Measurements from ENCODE around the gene CKS1B. TPM values are rescaled to one million over a fixed set of nuclear protein-coding genes. Genes with fewer than 3 reads are reported as not detected.

Gene CKS1B
- total and polyA plus RNA-seq, 9 of the 15 experiments (the other 6 are each of a cell fraction or from before 2014, with no cell fraction given): 215 to 1,103 (median 460) TPM

DNA sequence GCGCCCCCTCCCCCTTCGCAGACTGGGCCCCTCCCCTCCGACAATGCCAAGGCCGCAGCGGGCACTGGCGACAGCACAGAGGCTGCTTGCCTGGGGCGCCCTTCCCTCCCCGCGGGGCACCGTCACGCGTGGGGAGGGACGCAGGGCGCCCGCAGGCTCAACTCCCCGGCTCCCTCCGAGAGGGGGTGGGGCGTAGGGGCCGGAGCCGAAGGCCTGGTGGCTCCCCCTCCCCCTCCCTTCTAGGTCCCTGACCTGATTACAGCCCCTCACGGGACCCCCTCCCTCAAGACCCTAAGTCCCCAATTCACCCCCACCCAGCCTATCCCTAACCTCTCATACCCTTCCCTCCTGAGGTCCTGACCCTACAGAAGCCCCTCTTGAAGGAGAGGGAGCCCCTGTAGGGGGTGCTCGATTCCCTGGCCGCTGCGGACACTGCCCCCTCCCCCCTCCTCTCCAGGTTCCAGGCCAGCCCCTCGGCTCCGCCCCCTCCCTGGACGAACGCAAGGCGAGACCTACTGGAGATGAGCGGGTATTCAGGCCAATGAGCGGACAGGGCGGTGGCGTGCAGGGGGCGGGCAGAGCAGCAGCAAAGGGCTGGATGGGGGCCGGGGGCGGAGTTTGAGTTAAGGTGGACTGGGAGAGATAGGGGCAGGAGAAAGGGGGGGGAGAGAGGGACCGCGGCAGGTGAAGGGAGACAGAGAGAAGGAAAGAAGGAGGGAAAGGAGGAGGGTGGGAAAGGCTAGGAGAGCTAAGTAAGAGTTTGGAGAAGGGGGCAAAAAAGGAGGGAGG is 27.4 kb downstream of the CKS1B start (continued):
- TF ChIP-seq ZNF324 (CRISPR knock-in tag; IDR thresholded peaks at IDR 0.05) (no peak), JUNB (CRISPR knock-in tag; conservative IDR thresholded peaks at IDR 0.05) (no peak), CEBPB (tag; IDR thresholded peaks at IDR 0.05) (no peak), ZFP36 (IDR thresholded peaks at IDR 0.05; ENCODE audit: low read depth, low read length, partially characterized antibody) (no peak), POLR2A (conservative IDR thresholded peaks at IDR 0.05) (0 out of 2 replicates have a peak, but pooled peaks have one; percentile 56), ZNF780A (CRISPR knock-in tag; IDR thresholded peaks at IDR 0.05) (no peak), ZC3H4 (CRISPR knock-in tag; IDR thresholded peaks at IDR 0.05; ENCODE audit: borderline replicate concordance) (no peak), ZNF282 (CRISPR knock-in tag; IDR thresholded peaks at IDR 0.05) (no peak), ZZZ3 (IDR thresholded peaks at IDR 0.05) (no peak), TRIM28 (IDR thresholded peaks at IDR 0.05) (no peak), FOXA3 (CRISPR knock-in tag; conservative IDR thresholded peaks at IDR 0.05 in 1 of 2, IDR thresholded peaks at IDR 0.05 in 1 of 2) (no peak), GATAD2B (IDR thresholded peaks at IDR 0.05; ENCODE audit: borderline replicate concordance) (peak; percentile 99), CCNT2 (IDR thresholded peaks at IDR 0.05; ENCODE audit: borderline replicate concordance, extremely low read depth, insufficient read length, low read depth, low read length) (no peak), ZNF41 (CRISPR knock-in tag; conservative IDR thresholded peaks at IDR 0.05) (no peak), MAFK (IDR thresholded peaks at IDR 0.05; ENCODE audit: low read length) (0 out of 2 replicates have a peak, but pooled peaks have one; percentile 14), CHD2 (IDR thresholded peaks at IDR 0.05; ENCODE audit: low read depth, low read length) (peak; percentile 71), ZNF121 (CRISPR knock-in tag; conservative IDR thresholded peaks at IDR 0.05) (no peak), ZNF778 (CRISPR knock-in tag; IDR thresholded peaks at IDR 0.05) (no peak), ZNF764 (CRISPR knock-in tag; IDR thresholded peaks at IDR 0.05; ENCODE audit: low read depth) (no peak), HDGF (IDR thresholded peaks at IDR 0.05) (no peak)
- TF ChIP-seq, protein P1, sequence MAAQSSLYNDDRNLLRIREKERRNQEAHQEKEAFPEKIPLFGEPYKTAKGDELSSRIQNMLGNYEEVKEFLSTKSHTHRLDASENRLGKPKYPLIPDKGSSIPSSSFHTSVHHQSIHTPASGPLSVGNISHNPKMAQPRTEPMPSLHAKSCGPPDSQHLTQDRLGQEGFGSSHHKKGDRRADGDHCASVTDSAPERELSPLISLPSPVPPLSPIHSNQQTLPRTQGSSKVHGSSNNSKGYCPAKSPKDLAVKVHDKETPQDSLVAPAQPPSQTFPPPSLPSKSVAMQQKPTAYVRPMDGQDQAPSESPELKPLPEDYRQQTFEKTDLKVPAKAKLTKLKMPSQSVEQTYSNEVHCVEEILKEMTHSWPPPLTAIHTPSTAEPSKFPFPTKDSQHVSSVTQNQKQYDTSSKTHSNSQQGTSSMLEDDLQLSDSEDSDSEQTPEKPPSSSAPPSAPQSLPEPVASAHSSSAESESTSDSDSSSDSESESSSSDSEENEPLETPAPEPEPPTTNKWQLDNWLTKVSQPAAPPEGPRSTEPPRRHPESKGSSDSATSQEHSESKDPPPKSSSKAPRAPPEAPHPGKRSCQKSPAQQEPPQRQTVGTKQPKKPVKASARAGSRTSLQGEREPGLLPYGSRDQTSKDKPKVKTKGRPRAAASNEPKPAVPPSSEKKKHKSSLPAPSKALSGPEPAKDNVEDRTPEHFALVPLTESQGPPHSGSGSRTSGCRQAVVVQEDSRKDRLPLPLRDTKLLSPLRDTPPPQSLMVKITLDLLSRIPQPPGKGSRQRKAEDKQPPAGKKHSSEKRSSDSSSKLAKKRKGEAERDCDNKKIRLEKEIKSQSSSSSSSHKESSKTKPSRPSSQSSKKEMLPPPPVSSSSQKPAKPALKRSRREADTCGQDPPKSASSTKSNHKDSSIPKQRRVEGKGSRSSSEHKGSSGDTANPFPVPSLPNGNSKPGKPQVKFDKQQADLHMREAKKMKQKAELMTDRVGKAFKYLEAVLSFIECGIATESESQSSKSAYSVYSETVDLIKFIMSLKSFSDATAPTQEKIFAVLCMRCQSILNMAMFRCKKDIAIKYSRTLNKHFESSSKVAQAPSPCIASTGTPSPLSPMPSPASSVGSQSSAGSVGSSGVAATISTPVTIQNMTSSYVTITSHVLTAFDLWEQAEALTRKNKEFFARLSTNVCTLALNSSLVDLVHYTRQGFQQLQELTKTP (IDR thresholded peaks at IDR 0.05; ENCODE audit: low read depth in 1 of 2, partially characterized antibody in 2 of 2): peak in 1 of 2 experiments; percentile 96
- TF ChIP-seq, protein P2, sequence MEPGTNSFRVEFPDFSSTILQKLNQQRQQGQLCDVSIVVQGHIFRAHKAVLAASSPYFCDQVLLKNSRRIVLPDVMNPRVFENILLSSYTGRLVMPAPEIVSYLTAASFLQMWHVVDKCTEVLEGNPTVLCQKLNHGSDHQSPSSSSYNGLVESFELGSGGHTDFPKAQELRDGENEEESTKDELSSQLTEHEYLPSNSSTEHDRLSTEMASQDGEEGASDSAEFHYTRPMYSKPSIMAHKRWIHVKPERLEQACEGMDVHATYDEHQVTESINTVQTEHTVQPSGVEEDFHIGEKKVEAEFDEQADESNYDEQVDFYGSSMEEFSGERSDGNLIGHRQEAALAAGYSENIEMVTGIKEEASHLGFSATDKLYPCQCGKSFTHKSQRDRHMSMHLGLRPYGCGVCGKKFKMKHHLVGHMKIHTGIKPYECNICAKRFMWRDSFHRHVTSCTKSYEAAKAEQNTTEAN (CRISPR knock-in tag; IDR thresholded peaks at IDR 0.05): no peak
- TF ChIP-seq, protein P3, sequence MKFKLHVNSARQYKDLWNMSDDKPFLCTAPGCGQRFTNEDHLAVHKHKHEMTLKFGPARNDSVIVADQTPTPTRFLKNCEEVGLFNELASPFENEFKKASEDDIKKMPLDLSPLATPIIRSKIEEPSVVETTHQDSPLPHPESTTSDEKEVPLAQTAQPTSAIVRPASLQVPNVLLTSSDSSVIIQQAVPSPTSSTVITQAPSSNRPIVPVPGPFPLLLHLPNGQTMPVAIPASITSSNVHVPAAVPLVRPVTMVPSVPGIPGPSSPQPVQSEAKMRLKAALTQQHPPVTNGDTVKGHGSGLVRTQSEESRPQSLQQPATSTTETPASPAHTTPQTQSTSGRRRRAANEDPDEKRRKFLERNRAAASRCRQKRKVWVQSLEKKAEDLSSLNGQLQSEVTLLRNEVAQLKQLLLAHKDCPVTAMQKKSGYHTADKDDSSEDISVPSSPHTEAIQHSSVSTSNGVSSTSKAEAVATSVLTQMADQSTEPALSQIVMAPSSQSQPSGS (CRISPR knock-in tag; IDR thresholded peaks at IDR 0.05): no peak
